K562 (cell line): ENCODE measurements around the gene ZNF213. TPM values are rescaled to one million over a fixed set of nuclear protein-coding genes. Genes with fewer than 3 reads are reported as not detected.

Experiments
- ATAC-seq: fragments of 200-7000 bp; cut with Tn5 transposase; 3 replicates; pipeline ENCODE4 v1.9.1; 2020; ENCODE audit warnings: moderate library complexity
- BruUV-seq: library from RNA; stranded (reverse); fragments of 400-500 nt; replicated peaks from 2 replicates; lab custom pipeline; 2021; lab: Mats Ljungman, UMichigan
- CTCF ChIA-PET: fragments of 300-600 bp; formaldehyde crosslinking; extraction: SDS; loops from one replicate; lab custom pipeline; 2021; ENCODE audit warnings: low intra/inter-chr PET ratio; lab: Yijun Ruan, JAX
- POLR2A ChIA-PET: fragments of 300-600, 350-650 bp; sonication (Branson Sonifier 250); formaldehyde crosslinking; extraction: SDS; loops from one replicate; lab custom pipeline; 2021; ENCODE audit warnings: antibody characterized with exemption, inconsistent platforms; lab: Yijun Ruan, JAX
- DNase-seq, 4 experiments: peaks; one replicate each; pipeline versions ENCODE4 v3.0.0 to v3.0.0-alpha.2; 2011 to 2018; ENCODE audit warnings: low spot score in 3 of 4, mixed read lengths in 3 of 4; ENCODE audit errors: extremely low read depth in 1 of 4
- FAIRE-seq: peaks from 2 replicates; lab custom pipeline; 2011; peaks lifted over from hg19 to GRCh38; lab: Jason Lieb, UNC
- H2AFZ ChIP-seq: 2 replicates; pipeline ENCODE4 v1.6.0; 2011; ENCODE audit warnings: low read depth, low read length, control low read depth, inconsistent platforms
- H3K27ac ChIP-seq: fragments of 200-600 bp; 3 replicates; pipeline ENCODE4 v1.8.0; 2011; ENCODE audit warnings: low read depth, mild to moderate bottlenecking, control low read depth, inconsistent platforms, low read length, moderate library complexity, mixed read lengths; ENCODE audit errors: extremely low read depth
- H3K27me3 ChIP-seq, 2 experiments: fragments of 300-600 bp in 1 of 2; 2 replicates in 1 of 2; 3 replicates in 1 of 2; pipeline versions ENCODE4 v1.6.0 to v1.8.0; 2011; ENCODE audit warnings: inconsistent platforms in 2 of 2, low read length in 2 of 2, mild to moderate bottlenecking in 1 of 2, mixed read lengths in 1 of 2, moderate library complexity in 1 of 2; ENCODE audit not compliant: control insufficient read depth in 2 of 2, insufficient read depth in 2 of 2
- H3K36me3 ChIP-seq: fragments of 300-600 bp; 3 replicates; pipeline ENCODE4 v1.8.0; 2011; ENCODE audit warnings: mild to moderate bottlenecking, low read length, inconsistent platforms; ENCODE audit not compliant: control insufficient read depth, insufficient read depth
- H3K4me1 ChIP-seq, 2 experiments: fragments of 200-600 bp in 1 of 2; replicated peaks in 1 of 2; 2 replicates in 1 of 2; 3 replicates in 1 of 2; pipeline versions ENCODE4 v1.5.1 to v1.8.0; 2011; ENCODE audit warnings: inconsistent platforms in 2 of 2, low read length in 2 of 2, mild to moderate bottlenecking in 1 of 2, mixed read lengths in 1 of 2, moderate library complexity in 1 of 2; ENCODE audit not compliant: control insufficient read depth in 2 of 2, insufficient read depth in 2 of 2
- H3K4me2 ChIP-seq: 2 replicates; pipeline ENCODE4 v1.6.1; 2011; ENCODE audit warnings: low read length, control low read depth, inconsistent platforms, mixed read lengths; ENCODE audit not compliant: insufficient read depth
- H3K4me3 ChIP-seq: fragments of 200-600 bp; sonication (generic), shearing (Covaris generic); 2 replicates; pipeline ENCODE4 v1.5.1; 2016; ENCODE audit warnings: control low read depth, inconsistent platforms
- H3K79me2 ChIP-seq: fragments of 200-600 bp; 3 replicates; pipeline ENCODE4 v1.8.0; 2011; ENCODE audit warnings: low read length, inconsistent platforms; ENCODE audit not compliant: control insufficient read depth, insufficient read depth
- H3K9ac ChIP-seq, 2 experiments: 2 replicates each; pipeline versions ENCODE4 v1.6.0 to v1.6.1; 2011; ENCODE audit warnings: low read depth in 2 of 2, low read length in 2 of 2, control low read depth in 1 of 2, inconsistent platforms in 1 of 2, mild to moderate bottlenecking in 1 of 2, mixed read lengths in 1 of 2; ENCODE audit not compliant: insufficient read depth in 1 of 2
- H3K9me1 ChIP-seq: one replicate; pipeline ENCODE4 v1.6.0; 2011; ENCODE audit warnings: inconsistent platforms, mild to moderate bottlenecking, low read length, moderate library complexity; ENCODE audit not compliant: control insufficient read depth, insufficient read depth
- H3K9me3 ChIP-seq: replicated peaks from 2 replicates; pipeline ENCODE4 v1.5.1; 2011; ENCODE audit warnings: low read depth, low read length, inconsistent platforms; ENCODE audit not compliant: control insufficient read depth, insufficient read depth
- H4K20me1 ChIP-seq: replicated peaks from 2 replicates; pipeline ENCODE4 v1.6.1; 2011; ENCODE audit warnings: low read length, inconsistent platforms, mixed read lengths; ENCODE audit not compliant: control insufficient read depth, insufficient read depth
- CBX8 ChIP-seq: fragments of 200-600 bp; sonication (generic); IDR thresholded peaks from 2 replicates; pipeline ENCODE4 v1.6.1; 2012; ENCODE audit warnings: borderline replicate concordance, mixed run types, low read depth, mild to moderate bottlenecking, moderate library complexity, mixed read lengths, low read length, control low read depth, inconsistent platforms; ENCODE audit not compliant: poor library complexity, severe bottlenecking; ENCODE audit errors: extremely low read depth
- SMARCE1 ChIP-seq: fragments of 450-650 bp; IDR thresholded peaks from 2 replicates; pipeline ENCODE4 v1.7.1; 2016; ENCODE audit warnings: mild to moderate bottlenecking
- ZC3H8 ChIP-seq: fragments of 450-650 bp; IDR thresholded peaks from 2 replicates; pipeline ENCODE4 v1.6.1; 2017
- WGBS: fragments of 100-300 bp; shearing (Covaris generic); methylation state at CpG from one replicate; pipeline ENCODE4 v1.1.6; 2016; ENCODE audit warnings: low coverage, mixed read lengths; ENCODE audit not compliant: insufficient coverage; ENCODE audit errors: missing lambda C conversion rate; 5-methylcytosine and 5-hydroxymethylcytosine counted together
- in situ Hi-C: fragments of 300-500 bp; cut with MboI; formaldehyde crosslinking; loops from 4 replicates; pipeline ENCODE4 v1.15.0; 2018; ENCODE audit warnings: inconsistent platforms, mixed read lengths
- intact Hi-C: fragments of 100-400 bp; cut with micrococcal nuclease; formaldehyde crosslinking; loops from 2 replicates; pipeline ENCODE4 v1.14.2; 2022
- polyA plus RNA-seq, 8 experiments: library from polyadenylated mRNA; depleted of rRNA in 4 of 8; stranded (reverse) in 5 of 8; unstranded in 3 of 8; fragments of >200 nt; fragmentation: Nextera tagmentation in 2 of 8; fragmentation: Illumina TruSeq in 1 of 8; extraction: Ambion mirVana in 2 of 8; extraction: Trizol in 1 of 8; gene quantifications; 2 replicates each; pipeline versions ENCODE4 v1.2.1 to v1.2.3, GENCODE V29; 2011 to 2014; ENCODE audit warnings: inconsistent platforms in 1 of 8, missing spikeins in 1 of 8
- total RNA-seq, 7 experiments: library from RNA; depleted of rRNA in 6 of 7; stranded (reverse); fragments of >200 nt in 6 of 7; fragmentation: Illumina TruSeq in 2 of 7; extraction: Trizol in 2 of 7; gene quantifications; 2 replicates each; pipeline versions ENCODE4 v1.2.1 to v1.2.3, GENCODE V29; 2011 to 2021; ENCODE audit warnings: low replicate concordance in 1 of 7
- TF ChIP-seq, protein P1 (sequence below): fragments of 450-650 bp; IDR thresholded peaks from 2 replicates; pipeline ENCODE4 v1.6.1; 2016; ENCODE audit warnings: mild to moderate bottlenecking, moderate library complexity
- TF ChIP-seq, protein P2 (sequence below), 2 experiments: fragments of 200-800 bp in 1 of 2; sonication (Bioruptor generic) in 1 of 2; sonication (generic) in 1 of 2; formaldehyde crosslinking in 1 of 2; IDR thresholded peaks in 1 of 2; conservative IDR thresholded peaks in 1 of 2; 2 replicates each; pipeline versions ENCODE4 v1.5.0 to v1.6.1; 2016 to 2020; ENCODE audit warnings: missing compliant biosample characterization in 1 of 2, missing genetic modification characterization in 1 of 2, missing genetic modification reagents in 1 of 2
- TF ChIP-seq, protein P3 (sequence below): fragments of 250-450 bp; sonication (Bioruptor Pico); IDR thresholded peaks from 2 replicates; pipeline ENCODE4 v1.5.0; 2021

The ZNF213 gene
- total and polyA plus RNA-seq, 9 of the 15 experiments (the other 6 are each of a cell fraction or from before 2014, with no cell fraction given) = 0.49 to 10.0 (median 1.8) TPM

DNA sequence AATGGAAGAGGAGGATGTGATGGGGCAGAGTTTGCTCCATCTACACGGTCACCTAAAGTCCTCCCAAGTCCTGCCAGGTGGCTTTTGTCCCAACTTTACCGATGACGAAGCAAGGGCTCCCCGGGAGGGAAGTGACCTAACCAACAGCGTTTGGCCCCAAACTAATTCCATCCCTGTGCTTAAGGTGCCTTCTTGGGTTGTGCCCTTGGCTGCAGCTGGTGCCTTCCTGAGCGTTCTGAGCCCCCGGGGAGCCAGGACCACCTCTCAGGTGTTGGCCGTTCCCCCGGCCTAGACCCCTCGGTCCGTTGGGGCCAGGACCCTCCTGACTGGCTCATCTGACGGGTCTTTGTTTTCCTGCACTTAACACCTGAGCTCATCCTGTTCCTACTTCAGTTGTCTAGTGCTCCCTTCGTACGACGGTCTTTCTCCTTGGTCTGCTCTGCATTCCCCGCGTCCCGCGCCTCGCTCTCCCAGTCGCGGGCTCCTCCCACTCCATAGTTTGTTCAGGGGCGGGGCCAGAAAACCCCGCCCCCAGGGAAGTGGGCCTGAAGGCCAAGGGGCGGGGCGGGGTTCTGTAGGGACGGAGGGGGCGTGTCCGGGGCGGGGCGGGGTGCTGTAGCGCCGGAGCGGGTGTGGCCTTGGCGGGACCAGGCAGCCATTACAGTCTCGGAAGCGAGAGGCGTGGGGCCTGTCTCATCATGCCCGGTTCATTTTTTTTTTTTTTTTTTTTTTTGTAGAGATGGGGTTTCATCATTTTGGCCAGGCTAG lies 34.9 kb upstream of the ZNF213 start:
- Histone ChIP-seq H3K4me1 (peaks cover 18 to 29% of the 10 kb centered on the region in 2 experiments), H3K9ac (peak overlapping the region; percentile 60 to 78), H3K27ac (peak overlapping the region; percentile 80; the same call in 2 of the 3 replicates), H3K4me3 (no peak overlapping the region), H3K9me3 (no peaks in the 10 kb centered on the region), H3K36me3 (no peaks in the 10 kb centered on the region), H4K20me1 (no peaks in the 10 kb centered on the region), H2AFZ (peak overlapping the region; percentile 99), H3K4me2 (peak overlapping the region; percentile 87), H3K79me2 (no peaks in the 10 kb centered on the region), H3K9me1 (no peaks in the 10 kb centered on the region), H3K27me3 (no peaks in the 10 kb centered on the region; a peak in 1 of 5 replicates)
- intact Hi-C loops = loop anchor here (5.0 kb wide), 1 partner anchor 43 kb away; no protein-coding TSS in a partner anchor
- no TSS peak for BruUV-seq
- DNase-seq = peak; percentile 95 to 99 (median 98)
- ATAC-seq = peak; percentile 95
- in situ Hi-C loops = no loop called here
- CTCF ChIA-PET = interaction anchor here (1.1 kb wide), 1 partner anchor 30 kb away, joined by 5 read pairs; no protein-coding TSS in a partner anchor
- 6% methylated on average over 27 of the region's 39 CpGs for WGBS
- FAIRE-seq = peak; percentile 86
- POLR2A ChIA-PET = no interaction called here
- TF ChIP-seq, protein P1, sequence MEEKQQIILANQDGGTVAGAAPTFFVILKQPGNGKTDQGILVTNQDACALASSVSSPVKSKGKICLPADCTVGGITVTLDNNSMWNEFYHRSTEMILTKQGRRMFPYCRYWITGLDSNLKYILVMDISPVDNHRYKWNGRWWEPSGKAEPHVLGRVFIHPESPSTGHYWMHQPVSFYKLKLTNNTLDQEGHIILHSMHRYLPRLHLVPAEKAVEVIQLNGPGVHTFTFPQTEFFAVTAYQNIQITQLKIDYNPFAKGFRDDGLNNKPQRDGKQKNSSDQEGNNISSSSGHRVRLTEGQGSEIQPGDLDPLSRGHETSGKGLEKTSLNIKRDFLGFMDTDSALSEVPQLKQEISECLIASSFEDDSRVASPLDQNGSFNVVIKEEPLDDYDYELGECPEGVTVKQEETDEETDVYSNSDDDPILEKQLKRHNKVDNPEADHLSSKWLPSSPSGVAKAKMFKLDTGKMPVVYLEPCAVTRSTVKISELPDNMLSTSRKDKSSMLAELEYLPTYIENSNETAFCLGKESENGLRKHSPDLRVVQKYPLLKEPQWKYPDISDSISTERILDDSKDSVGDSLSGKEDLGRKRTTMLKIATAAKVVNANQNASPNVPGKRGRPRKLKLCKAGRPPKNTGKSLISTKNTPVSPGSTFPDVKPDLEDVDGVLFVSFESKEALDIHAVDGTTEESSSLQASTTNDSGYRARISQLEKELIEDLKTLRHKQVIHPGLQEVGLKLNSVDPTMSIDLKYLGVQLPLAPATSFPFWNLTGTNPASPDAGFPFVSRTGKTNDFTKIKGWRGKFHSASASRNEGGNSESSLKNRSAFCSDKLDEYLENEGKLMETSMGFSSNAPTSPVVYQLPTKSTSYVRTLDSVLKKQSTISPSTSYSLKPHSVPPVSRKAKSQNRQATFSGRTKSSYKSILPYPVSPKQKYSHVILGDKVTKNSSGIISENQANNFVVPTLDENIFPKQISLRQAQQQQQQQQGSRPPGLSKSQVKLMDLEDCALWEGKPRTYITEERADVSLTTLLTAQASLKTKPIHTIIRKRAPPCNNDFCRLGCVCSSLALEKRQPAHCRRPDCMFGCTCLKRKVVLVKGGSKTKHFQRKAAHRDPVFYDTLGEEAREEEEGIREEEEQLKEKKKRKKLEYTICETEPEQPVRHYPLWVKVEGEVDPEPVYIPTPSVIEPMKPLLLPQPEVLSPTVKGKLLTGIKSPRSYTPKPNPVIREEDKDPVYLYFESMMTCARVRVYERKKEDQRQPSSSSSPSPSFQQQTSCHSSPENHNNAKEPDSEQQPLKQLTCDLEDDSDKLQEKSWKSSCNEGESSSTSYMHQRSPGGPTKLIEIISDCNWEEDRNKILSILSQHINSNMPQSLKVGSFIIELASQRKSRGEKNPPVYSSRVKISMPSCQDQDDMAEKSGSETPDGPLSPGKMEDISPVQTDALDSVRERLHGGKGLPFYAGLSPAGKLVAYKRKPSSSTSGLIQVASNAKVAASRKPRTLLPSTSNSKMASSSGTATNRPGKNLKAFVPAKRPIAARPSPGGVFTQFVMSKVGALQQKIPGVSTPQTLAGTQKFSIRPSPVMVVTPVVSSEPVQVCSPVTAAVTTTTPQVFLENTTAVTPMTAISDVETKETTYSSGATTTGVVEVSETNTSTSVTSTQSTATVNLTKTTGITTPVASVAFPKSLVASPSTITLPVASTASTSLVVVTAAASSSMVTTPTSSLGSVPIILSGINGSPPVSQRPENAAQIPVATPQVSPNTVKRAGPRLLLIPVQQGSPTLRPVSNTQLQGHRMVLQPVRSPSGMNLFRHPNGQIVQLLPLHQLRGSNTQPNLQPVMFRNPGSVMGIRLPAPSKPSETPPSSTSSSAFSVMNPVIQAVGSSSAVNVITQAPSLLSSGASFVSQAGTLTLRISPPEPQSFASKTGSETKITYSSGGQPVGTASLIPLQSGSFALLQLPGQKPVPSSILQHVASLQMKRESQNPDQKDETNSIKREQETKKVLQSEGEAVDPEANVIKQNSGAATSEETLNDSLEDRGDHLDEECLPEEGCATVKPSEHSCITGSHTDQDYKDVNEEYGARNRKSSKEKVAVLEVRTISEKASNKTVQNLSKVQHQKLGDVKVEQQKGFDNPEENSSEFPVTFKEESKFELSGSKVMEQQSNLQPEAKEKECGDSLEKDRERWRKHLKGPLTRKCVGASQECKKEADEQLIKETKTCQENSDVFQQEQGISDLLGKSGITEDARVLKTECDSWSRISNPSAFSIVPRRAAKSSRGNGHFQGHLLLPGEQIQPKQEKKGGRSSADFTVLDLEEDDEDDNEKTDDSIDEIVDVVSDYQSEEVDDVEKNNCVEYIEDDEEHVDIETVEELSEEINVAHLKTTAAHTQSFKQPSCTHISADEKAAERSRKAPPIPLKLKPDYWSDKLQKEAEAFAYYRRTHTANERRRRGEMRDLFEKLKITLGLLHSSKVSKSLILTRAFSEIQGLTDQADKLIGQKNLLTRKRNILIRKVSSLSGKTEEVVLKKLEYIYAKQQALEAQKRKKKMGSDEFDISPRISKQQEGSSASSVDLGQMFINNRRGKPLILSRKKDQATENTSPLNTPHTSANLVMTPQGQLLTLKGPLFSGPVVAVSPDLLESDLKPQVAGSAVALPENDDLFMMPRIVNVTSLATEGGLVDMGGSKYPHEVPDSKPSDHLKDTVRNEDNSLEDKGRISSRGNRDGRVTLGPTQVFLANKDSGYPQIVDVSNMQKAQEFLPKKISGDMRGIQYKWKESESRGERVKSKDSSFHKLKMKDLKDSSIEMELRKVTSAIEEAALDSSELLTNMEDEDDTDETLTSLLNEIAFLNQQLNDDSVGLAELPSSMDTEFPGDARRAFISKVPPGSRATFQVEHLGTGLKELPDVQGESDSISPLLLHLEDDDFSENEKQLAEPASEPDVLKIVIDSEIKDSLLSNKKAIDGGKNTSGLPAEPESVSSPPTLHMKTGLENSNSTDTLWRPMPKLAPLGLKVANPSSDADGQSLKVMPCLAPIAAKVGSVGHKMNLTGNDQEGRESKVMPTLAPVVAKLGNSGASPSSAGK = peak; percentile 71
- TF ChIP-seq, protein P2, sequence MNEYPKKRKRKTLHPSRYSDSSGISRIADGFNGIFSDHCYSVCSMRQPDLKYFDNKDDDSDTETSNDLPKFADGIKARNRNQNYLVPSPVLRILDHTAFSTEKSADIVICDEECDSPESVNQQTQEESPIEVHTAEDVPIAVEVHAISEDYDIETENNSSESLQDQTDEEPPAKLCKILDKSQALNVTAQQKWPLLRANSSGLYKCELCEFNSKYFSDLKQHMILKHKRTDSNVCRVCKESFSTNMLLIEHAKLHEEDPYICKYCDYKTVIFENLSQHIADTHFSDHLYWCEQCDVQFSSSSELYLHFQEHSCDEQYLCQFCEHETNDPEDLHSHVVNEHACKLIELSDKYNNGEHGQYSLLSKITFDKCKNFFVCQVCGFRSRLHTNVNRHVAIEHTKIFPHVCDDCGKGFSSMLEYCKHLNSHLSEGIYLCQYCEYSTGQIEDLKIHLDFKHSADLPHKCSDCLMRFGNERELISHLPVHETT (CRISPR knock-in tag; conservative IDR thresholded peaks at IDR 0.05 in 1 of 2, IDR thresholded peaks at IDR 0.05 in 1 of 2) = no peak
- TF ChIP-seq SMARCE1 (no peak), CBX8 (no peak), ZC3H8 (no peak)
- TF ChIP-seq, protein P3, sequence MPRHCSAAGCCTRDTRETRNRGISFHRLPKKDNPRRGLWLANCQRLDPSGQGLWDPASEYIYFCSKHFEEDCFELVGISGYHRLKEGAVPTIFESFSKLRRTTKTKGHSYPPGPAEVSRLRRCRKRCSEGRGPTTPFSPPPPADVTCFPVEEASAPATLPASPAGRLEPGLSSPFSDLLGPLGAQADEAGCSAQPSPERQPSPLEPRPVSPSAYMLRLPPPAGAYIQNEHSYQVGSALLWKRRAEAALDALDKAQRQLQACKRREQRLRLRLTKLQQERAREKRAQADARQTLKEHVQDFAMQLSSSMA (CRISPR knock-in tag) = 0 out of 2 replicates have a peak, but pooled peaks have one; percentile 28
